PC-9 (cell line): Measurements from ENCODE around the gene BEX3. TPM values are rescaled to one million over a fixed set of nuclear protein-coding genes. Genes with fewer than 3 reads are reported as not detected.

Experiments
- BruUV-seq: library from RNA; stranded (reverse); fragments of 400-500 nt; replicated peaks from 2 replicates; lab custom pipeline; 2021; lab: Mats Ljungman, UMichigan
- CTCF ChIA-PET: fragments of 300-600 bp; sonication (Branson Sonifier 250); formaldehyde crosslinking; loops from one replicate; lab custom pipeline; 2022; ENCODE audit warnings: antibody characterized with exemption; lab: Charles Lee
- POLR2A ChIA-PET: fragments of 300-600 bp; sonication (Branson Sonifier 250); formaldehyde crosslinking; loops from one replicate; lab custom pipeline; 2022; ENCODE audit warnings: antibody characterized with exemption; ENCODE audit not compliant: unreplicated experiment; lab: Charles Lee
- DNase-seq, 2 experiments: peaks; one replicate each; pipeline versions ENCODE4 v3.0.0 to v3.0.0-alpha.2; 2015 to 2022; ENCODE audit warnings: mixed read lengths in 1 of 2
- H2AFZ ChIP-seq: fragments of 200-600 bp; sonication (generic); 2 replicates; pipeline ENCODE4 v1.8.1; 2017; ENCODE audit warnings: antibody characterized with exemption
- H3F3A ChIP-seq: fragments of 200-600 bp; sonication (generic); 2 replicates; pipeline ENCODE4 v1.8.1; 2017; ENCODE audit warnings: antibody characterized with exemption, mild to moderate bottlenecking, low read depth; ENCODE audit not compliant: insufficient read depth
- H3K27ac ChIP-seq: fragments of 200-600 bp; sonication (generic); 2 replicates; pipeline ENCODE4 v1.6.1; 2016; ENCODE audit warnings: mixed run types
- H3K27me3 ChIP-seq: fragments of 200-600 bp; sonication (generic); 2 replicates; pipeline ENCODE4 v1.6.1; 2016; ENCODE audit warnings: low read depth, mixed run types; ENCODE audit not compliant: insufficient read depth
- H3K36me3 ChIP-seq: fragments of 200-600 bp; sonication (generic); 2 replicates; pipeline ENCODE4 v1.6.1; 2016; ENCODE audit warnings: low read depth, mixed run types
- H3K4me1 ChIP-seq: fragments of 200-600 bp; sonication (generic); replicated peaks from 2 replicates; pipeline ENCODE4 v1.6.1; 2016; ENCODE audit warnings: mixed run types; ENCODE audit not compliant: insufficient read depth
- H3K4me2 ChIP-seq: fragments of 200-600 bp; sonication (generic); 2 replicates; pipeline ENCODE4 v1.6.1; 2017; ENCODE audit warnings: mixed run types
- H3K4me3 ChIP-seq: fragments of 200-600 bp; sonication (generic); 2 replicates; pipeline ENCODE4 v1.6.1; 2016; ENCODE audit warnings: mixed run types
- H3K79me2 ChIP-seq: fragments of 200-600 bp; sonication (generic); 2 replicates; pipeline ENCODE4 v1.6.1; 2017; ENCODE audit warnings: low read depth, mixed run types
- H3K9me2 ChIP-seq: fragments of 200-600 bp; sonication (generic); 2 replicates; pipeline ENCODE4 v1.8.1; 2017; ENCODE audit warnings: mild to moderate bottlenecking; ENCODE audit not compliant: insufficient read depth
- H3K9me3 ChIP-seq: fragments of 200-600 bp; sonication (generic); 2 replicates; pipeline ENCODE4 v1.8.1; 2016; ENCODE audit warnings: low read depth; ENCODE audit not compliant: insufficient read depth
- H4K20me1 ChIP-seq: fragments of 200-600 bp; sonication (generic); 2 replicates; pipeline ENCODE4 v1.8.1; 2017; ENCODE audit not compliant: insufficient read depth
- CTCF ChIP-seq: fragments of 200-600 bp; sonication (generic); conservative IDR thresholded peaks from 2 replicates; pipeline ENCODE4 v1.6.1; 2017; ENCODE audit warnings: mixed run types, antibody characterized with exemption, mild to moderate bottlenecking, moderate library complexity
- EZH2 ChIP-seq: fragments of 200-600 bp; sonication (generic); IDR thresholded peaks from 2 replicates; pipeline ENCODE4 v1.8.0; 2017; ENCODE audit warnings: antibody characterized with exemption, low read depth
- intact Hi-C: fragments of 100-400 bp; cut with micrococcal nuclease; formaldehyde crosslinking; loops from one replicate; pipeline ENCODE4 v1.10.0; 2022; ENCODE audit not compliant: unreplicated experiment
- total RNA-seq: library from RNA; stranded (reverse); gene quantifications from 2 replicates; pipeline ENCODE4 v1.2.3, GENCODE V29; 2021

Gene BEX3
- total RNA-seq, 1 experiment from 2014 or later: 120 TPM

GRCh38 chrX:103393487-103393886 is 17.1 kb downstream of the BEX3 start:
- intact Hi-C loops: no loop called here
- Histone ChIP-seq H3K4me2 (no peak overlapping the region), H3F3A (no peaks in the 10 kb centered on the region), H3K4me1 (no peaks in the 10 kb centered on the region), H3K79me2 (no peaks in the 10 kb centered on the region), H2AFZ (no peak overlapping the region), H3K4me3 (no peak overlapping the region), H3K36me3 (no peaks in the 10 kb centered on the region), H3K27ac (no peak overlapping the region), H3K9me2 (no peaks in the 10 kb centered on the region), H4K20me1 (no peaks in the 10 kb centered on the region), H3K9me3 (no peaks in the 10 kb centered on the region), H3K27me3 (no peaks in the 10 kb centered on the region)
- TF ChIP-seq CTCF (no peak), EZH2 (no peak)
- ChIA-PET CTCF (no interaction called here), POLR2A (no interaction called here)
- no TSS peak for BruUV-seq
- no peak for DNase-seq

GRCh38 chrX:103396186-103396585 is 19.8 kb downstream of the BEX3 start:
- TF ChIP-seq EZH2: no peak
- no peaks in the 10 kb centered on the region for H3K9me2 ChIP-seq
- H3K27ac ChIP-seq: no peak overlapping the region
- peaks cover 6% of the 10 kb centered on the region; the same call in 1 of the 2 replicates for H3K4me1 ChIP-seq
- H3K27me3 ChIP-seq: no peaks in the 10 kb centered on the region
- H3K4me2 ChIP-seq: no peak overlapping the region
- ChIA-PET CTCF (no interaction called here), POLR2A (no interaction called here)
- H4K20me1 ChIP-seq: no peaks in the 10 kb centered on the region
- no peaks in the 10 kb centered on the region for H3K36me3 ChIP-seq
- no peaks in the 10 kb centered on the region for H3K79me2 ChIP-seq
- DNase-seq: no peak
- intact Hi-C loops: no loop called here
- H3K4me3 ChIP-seq: no peak overlapping the region
- no TSS peak for BruUV-seq
- H3F3A ChIP-seq: no peaks in the 10 kb centered on the region
- no peak overlapping the region for H2AFZ ChIP-seq
- no peaks in the 10 kb centered on the region for H3K9me3 ChIP-seq

GRCh38 chrX:103396660-103397059 is 20.3 kb downstream of the BEX3 start:
- Histone ChIP-seq H2AFZ (no peak overlapping the region), H4K20me1 (no peaks in the 10 kb centered on the region), H3K4me3 (no peak overlapping the region), H3K9me2 (no peaks in the 10 kb centered on the region), H3K79me2 (no peaks in the 10 kb centered on the region), H3K4me1 (peaks cover 6% of the 10 kb centered on the region; the same call in 1 of the 2 replicates), H3F3A (no peaks in the 10 kb centered on the region), H3K36me3 (no peaks in the 10 kb centered on the region), H3K27me3 (no peaks in the 10 kb centered on the region), H3K9me3 (no peaks in the 10 kb centered on the region), H3K4me2 (no peak overlapping the region), H3K27ac (no peak overlapping the region)
- TF ChIP-seq CTCF (no peak), EZH2 (no peak)
- intact Hi-C loops: no loop called here
- CTCF ChIA-PET: no interaction called here
- BruUV-seq: no TSS peak
- no peak for DNase-seq
- POLR2A ChIA-PET: interaction anchor here (0.5 kb wide), 1 partner anchor 22 kb away, joined by 3 read pairs; no protein-coding TSS in a partner anchor

- no TSS peak for BruUV-seq
- TF ChIP-seq CTCF (no peak), EZH2 (no peak)
These were observed 21.4 kb downstream of the BEX3 start for GRCh38 chrX:103397707-103398106.

More at GRCh38 chrX:103397707-103398106, 21.4 kb downstream of the BEX3 start:
- Histone ChIP-seq H2AFZ (no peak overlapping the region), H4K20me1 (no peaks in the 10 kb centered on the region), H3K79me2 (no peaks in the 10 kb centered on the region), H3K4me2 (no peak overlapping the region), H3K9me2 (no peaks in the 10 kb centered on the region), H3K4me3 (no peak overlapping the region), H3K9me3 (no peaks in the 10 kb centered on the region), H3F3A (no peaks in the 10 kb centered on the region), H3K4me1 (peaks cover 6% of the 10 kb centered on the region; the same call in 1 of the 2 replicates), H3K36me3 (no peaks in the 10 kb centered on the region), H3K27ac (no peak overlapping the region), H3K27me3 (no peaks in the 10 kb centered on the region)
- POLR2A ChIA-PET: no interaction called here
- CTCF ChIA-PET: no interaction called here
- DNase-seq: no peak
- intact Hi-C loops: no loop called here
